DOHH2 (cell line): ENCODE measurements around the gene SKIC8.

Experiments
- H3F3A ChIP-seq: fragments of 200-600 bp; sonication (generic), shearing (Covaris generic); 2 replicates; pipeline ENCODE4 v1.6.0; 2016; ENCODE audit warnings: antibody characterized with exemption, mild to moderate bottlenecking; ENCODE audit not compliant: control insufficient read depth, insufficient read depth
- H3K27ac ChIP-seq: fragments of 200-600 bp; sonication (generic); 2 replicates; pipeline ENCODE4 v1.5.1; 2014; ENCODE audit warnings: low read depth, mild to moderate bottlenecking, low read length, moderate library complexity
- H3K27me3 ChIP-seq: fragments of 200-600 bp; sonication (generic); 2 replicates; pipeline ENCODE4 v1.6.1; 2014; ENCODE audit warnings: mild to moderate bottlenecking, low read length, mixed read lengths; ENCODE audit not compliant: control insufficient read depth
- H3K36me3 ChIP-seq: fragments of 200-600 bp; sonication (generic); 2 replicates; pipeline ENCODE4 v1.6.1; 2014; ENCODE audit warnings: mild to moderate bottlenecking, low read length, moderate library complexity, mixed read lengths; ENCODE audit not compliant: control insufficient read depth
- H3K4me1 ChIP-seq: fragments of 200-600 bp; sonication (generic); 2 replicates; pipeline ENCODE4 v1.6.1; 2014; ENCODE audit warnings: mild to moderate bottlenecking, low read length, mixed read lengths; ENCODE audit not compliant: control insufficient read depth
- H3K4me2 ChIP-seq: fragments of 200-600 bp; sonication (generic); 2 replicates; pipeline ENCODE4 v1.6.0; 2014; ENCODE audit warnings: mild to moderate bottlenecking, low read length, moderate library complexity
- H3K4me3 ChIP-seq: fragments of 200-600 bp; sonication (generic); 2 replicates; pipeline ENCODE4 v1.5.1; 2014; ENCODE audit warnings: mild to moderate bottlenecking, low read length, mixed read lengths
- H3K79me2 ChIP-seq: fragments of 200-600 bp; sonication (generic); 2 replicates; pipeline ENCODE4 v1.6.1; 2014; ENCODE audit warnings: mild to moderate bottlenecking, low read length, mixed read lengths; ENCODE audit not compliant: control insufficient read depth
- H3K9me2 ChIP-seq: fragments of 200-600 bp; sonication (generic); replicated peaks from 2 replicates; pipeline ENCODE4 v1.6.1; 2014; ENCODE audit warnings: mild to moderate bottlenecking, low read length, mixed read lengths; ENCODE audit not compliant: control insufficient read depth
- H3K9me3 ChIP-seq: fragments of 200-600 bp; sonication (generic); 2 replicates; pipeline ENCODE4 v1.6.1; 2014; ENCODE audit warnings: antibody characterized with exemption, low read length, mixed read lengths; ENCODE audit not compliant: control insufficient read depth, insufficient read depth
- H4K20me1 ChIP-seq: fragments of 200-600 bp; sonication (generic); 2 replicates; pipeline ENCODE4 v1.6.0; 2014; ENCODE audit warnings: low read depth, mild to moderate bottlenecking, antibody characterized with exemption, low read length, moderate library complexity; ENCODE audit not compliant: control insufficient read depth, insufficient read depth
- EZH2phosphoT487 ChIP-seq: fragments of 200-600 bp; sonication (generic); IDR thresholded peaks from 2 replicates; pipeline ENCODE4 v1.6.1; 2017; ENCODE audit warnings: borderline replicate concordance, mild to moderate bottlenecking, antibody characterized with exemption, low read length, moderate library complexity, mixed read lengths
- TF ChIP-seq, protein P1 (sequence below): fragments of 200-600 bp; sonication (generic); IDR thresholded peaks from one replicate; pipeline ENCODE4 v1.5.1; 2014; ENCODE audit warnings: antibody characterized with exemption, mild to moderate bottlenecking, low read depth, low read length; ENCODE audit not compliant: poor library complexity, severe bottlenecking

The SKIC8 gene

GRCh38 chr15:78255421-78256043 lies 43.9 kb downstream of the SKIC8 start:
- no peaks in the 10 kb centered on the region for H3K79me2 ChIP-seq

DNA sequence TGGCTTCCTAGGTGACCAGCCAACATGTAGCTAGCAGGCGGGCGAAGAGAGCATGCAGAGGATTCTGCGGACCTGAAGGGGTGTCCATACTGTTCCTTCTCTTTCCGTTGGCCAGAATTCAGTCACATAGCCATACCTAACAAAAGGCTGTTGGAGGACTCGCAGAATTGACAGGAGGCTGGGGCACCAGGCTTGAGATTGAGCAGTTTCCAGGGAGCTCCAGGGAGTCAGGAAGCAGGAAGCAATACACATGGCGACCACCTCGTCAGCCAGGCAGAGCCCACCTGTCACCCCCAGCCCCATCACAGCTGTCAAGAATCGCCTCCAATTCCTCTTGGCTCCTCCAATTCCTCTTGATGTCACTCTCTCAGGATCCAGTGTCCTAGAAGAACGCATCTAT lies 48.3 kb downstream of the SKIC8 start:
- H3K79me2 ChIP-seq: no peaks in the 10 kb centered on the region
- no peaks in the 10 kb centered on the region for H3K36me3 ChIP-seq
- no peak overlapping the region for H3K4me2 ChIP-seq
- H3F3A ChIP-seq: no peaks in the 10 kb centered on the region
- no peaks in the 10 kb centered on the region for H3K4me1 ChIP-seq
- no peak overlapping the region for H3K4me3 ChIP-seq
- no peaks in the 10 kb centered on the region for H3K9me3 ChIP-seq
- no peaks in the 10 kb centered on the region for H3K27me3 ChIP-seq
- TF ChIP-seq, protein P1, sequence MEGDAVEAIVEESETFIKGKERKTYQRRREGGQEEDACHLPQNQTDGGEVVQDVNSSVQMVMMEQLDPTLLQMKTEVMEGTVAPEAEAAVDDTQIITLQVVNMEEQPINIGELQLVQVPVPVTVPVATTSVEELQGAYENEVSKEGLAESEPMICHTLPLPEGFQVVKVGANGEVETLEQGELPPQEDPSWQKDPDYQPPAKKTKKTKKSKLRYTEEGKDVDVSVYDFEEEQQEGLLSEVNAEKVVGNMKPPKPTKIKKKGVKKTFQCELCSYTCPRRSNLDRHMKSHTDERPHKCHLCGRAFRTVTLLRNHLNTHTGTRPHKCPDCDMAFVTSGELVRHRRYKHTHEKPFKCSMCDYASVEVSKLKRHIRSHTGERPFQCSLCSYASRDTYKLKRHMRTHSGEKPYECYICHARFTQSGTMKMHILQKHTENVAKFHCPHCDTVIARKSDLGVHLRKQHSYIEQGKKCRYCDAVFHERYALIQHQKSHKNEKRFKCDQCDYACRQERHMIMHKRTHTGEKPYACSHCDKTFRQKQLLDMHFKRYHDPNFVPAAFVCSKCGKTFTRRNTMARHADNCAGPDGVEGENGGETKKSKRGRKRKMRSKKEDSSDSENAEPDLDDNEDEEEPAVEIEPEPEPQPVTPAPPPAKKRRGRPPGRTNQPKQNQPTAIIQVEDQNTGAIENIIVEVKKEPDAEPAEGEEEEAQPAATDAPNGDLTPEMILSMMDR: no peak
- no peak for TF ChIP-seq EZH2phosphoT487
- no peak overlapping the region for H3K27ac ChIP-seq
- no peaks in the 10 kb centered on the region for H3K9me2 ChIP-seq
- no peaks in the 10 kb centered on the region for H4K20me1 ChIP-seq

More at GRCh38 chr15:78255421-78256043, 43.9 kb downstream of the SKIC8 start:
- H4K20me1 ChIP-seq: no peaks in the 10 kb centered on the region
- 0 out of 2 replicates have a peak, but pooled peaks cover 7% of the 10 kb centered on the region for H3K27me3 ChIP-seq
- no peak overlapping the region for H3K4me2 ChIP-seq
- H3K9me3 ChIP-seq: no peaks in the 10 kb centered on the region
- no peaks in the 10 kb centered on the region for H3K36me3 ChIP-seq
- TF ChIP-seq, protein P1: no peak
- H3F3A ChIP-seq: no peaks in the 10 kb centered on the region
- H3K27ac ChIP-seq: no peak overlapping the region
- no peak overlapping the region for H3K4me3 ChIP-seq
- H3K9me2 ChIP-seq: no peaks in the 10 kb centered on the region
- no peaks in the 10 kb centered on the region for H3K4me1 ChIP-seq

DNA sequence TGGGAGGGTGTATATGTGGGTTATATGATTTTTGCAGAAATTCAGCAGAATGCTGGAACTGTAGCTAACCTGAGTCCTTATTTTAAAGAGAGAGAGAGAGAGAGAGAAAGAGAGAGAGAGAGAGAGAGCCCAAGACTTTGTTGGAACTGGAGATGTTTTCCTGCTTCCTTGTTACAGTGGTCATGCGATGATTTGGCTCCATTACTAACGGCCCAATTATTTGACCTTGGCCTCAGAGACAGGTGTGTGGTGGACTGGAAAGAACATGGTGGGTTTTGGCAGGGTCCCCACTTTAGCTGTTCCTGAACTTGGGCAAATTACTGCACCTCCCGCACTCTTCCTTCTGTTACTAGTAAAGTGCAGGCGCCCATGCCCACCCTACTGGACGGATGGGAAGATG lies 50.3 kb downstream of the SKIC8 start:
- H3K4me3 ChIP-seq: no peak overlapping the region
- H3K79me2 ChIP-seq: no peaks in the 10 kb centered on the region
- H3K27ac ChIP-seq: no peak overlapping the region
- H4K20me1 ChIP-seq: no peaks in the 10 kb centered on the region
- no peaks in the 10 kb centered on the region for H3K9me3 ChIP-seq
- no peaks in the 10 kb centered on the region for H3K9me2 ChIP-seq
- no peaks in the 10 kb centered on the region for H3K27me3 ChIP-seq
- no peak overlapping the region for H3K4me2 ChIP-seq
- no peak for TF ChIP-seq EZH2phosphoT487
- TF ChIP-seq, protein P1: no peak
- H3K36me3 ChIP-seq: no peaks in the 10 kb centered on the region
- H3F3A ChIP-seq: no peaks in the 10 kb centered on the region
- H3K4me1 ChIP-seq: no peaks in the 10 kb centered on the region
